Measurements from ENCODE around the gene PPP1R12B. TPM values are rescaled to one million over a fixed set of nuclear protein-coding genes. Genes with fewer than 3 reads are reported as not detected.
A peak's percentile ranks its signal among the peaks of the same experiment; 100 is the strongest.

The PPP1R12B gene
- total RNA-seq, 1 experiment from 2014 or later: 33.3 TPM

DNA sequence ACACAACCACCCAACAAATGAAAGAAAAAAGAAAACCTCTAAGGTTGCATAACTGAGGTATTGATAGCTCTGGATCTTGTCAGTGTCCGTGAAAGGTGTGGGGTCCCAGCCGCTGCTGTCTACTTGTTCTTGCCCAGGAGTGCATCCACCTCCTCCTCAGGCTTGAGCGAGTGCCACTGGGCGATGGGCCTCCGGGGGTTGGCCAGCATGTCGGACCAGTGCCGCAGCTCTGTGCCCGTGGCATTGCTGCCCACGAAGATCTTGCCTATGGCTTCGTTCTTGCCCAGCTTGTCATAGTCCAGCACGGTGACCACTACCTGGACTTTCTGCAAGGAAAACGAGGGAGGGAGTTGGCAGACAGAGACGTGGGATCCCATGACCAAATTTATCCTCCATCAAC is 248.1 kb downstream of the PPP1R12B start:
- H3K9me2 ChIP-seq (ENCODE audit: insufficient read depth): no peaks in the 10 kb centered on the region
- no peak overlapping the region for H3K4me3 ChIP-seq
- no peaks in the 10 kb centered on the region for H3F3A ChIP-seq (ENCODE audit: insufficient read depth, low read depth)
- no peak for DNase-seq
- no peaks in the 10 kb centered on the region for H4K20me1 ChIP-seq (ENCODE audit: insufficient read depth)
- no peak overlapping the region for H3K4me2 ChIP-seq
- H3K4me1 ChIP-seq (replicated peaks; ENCODE audit: insufficient read depth): no peaks in the 10 kb centered on the region
- no TSS peak for BruUV-seq (replicated peaks)
- no peak overlapping the region for H3K27ac ChIP-seq
- TF ChIP-seq EZH2 (IDR thresholded peaks at IDR 0.05; ENCODE audit: low read depth) (no peak), CTCF (conservative IDR thresholded peaks at IDR 0.05) (no peak)
- H3K79me2 ChIP-seq (ENCODE audit: low read depth): no peaks in the 10 kb centered on the region
- intact Hi-C loops (cut with micrococcal nuclease; ENCODE audit: unreplicated experiment): no loop called here
- ChIA-PET CTCF (no interaction called here), POLR2A (ENCODE audit: unreplicated experiment) (interaction anchor here (0.6 kb wide), 1 partner anchor 83 kb away, joined by 10 read pairs; no protein-coding TSS in a partner anchor)
- no peaks in the 10 kb centered on the region for H3K9me3 ChIP-seq (ENCODE audit: insufficient read depth, low read depth)
- no peaks in the 10 kb centered on the region for H3K27me3 ChIP-seq (ENCODE audit: insufficient read depth, low read depth)
- H3K36me3 ChIP-seq (ENCODE audit: low read depth): no peaks in the 10 kb centered on the region
- no peak overlapping the region for H2AFZ ChIP-seq

DNA sequence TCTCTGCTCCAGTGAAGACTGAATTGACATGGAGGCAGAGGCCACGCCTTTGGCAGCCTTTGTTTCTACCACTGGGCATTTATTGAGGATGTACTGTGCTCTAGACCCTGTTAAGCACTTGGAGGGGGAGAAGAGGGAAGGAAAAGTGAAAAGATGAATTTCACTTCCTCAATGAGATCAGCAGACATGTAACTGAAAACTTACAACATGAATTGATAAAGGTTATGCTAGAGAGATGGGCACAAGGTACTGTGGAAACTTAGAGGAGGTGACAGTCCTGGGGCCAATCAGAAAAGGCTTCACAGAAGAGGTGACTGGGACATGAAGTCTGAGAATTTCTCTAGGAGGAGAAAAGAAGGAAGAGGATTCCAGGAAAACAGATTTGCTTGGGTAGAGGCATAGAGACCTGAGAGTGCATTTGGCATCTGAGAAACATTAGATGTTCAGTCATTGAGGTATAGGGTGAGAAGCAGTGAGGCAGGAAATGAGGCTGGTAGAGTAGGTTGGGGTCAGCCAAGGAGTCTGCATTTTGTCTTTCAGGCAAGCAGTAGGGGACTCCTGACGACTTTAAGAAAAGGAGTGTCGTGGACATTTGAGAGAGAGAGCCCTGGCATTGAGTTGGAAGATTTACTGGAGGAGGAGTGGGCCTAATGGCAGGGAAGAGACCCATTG is 248.7 kb downstream of the PPP1R12B start:
- Histone ChIP-seq H3K4me1 (replicated peaks; ENCODE audit: insufficient read depth) (no peaks in the 10 kb centered on the region), H2AFZ (no peak overlapping the region), H3K27me3 (ENCODE audit: insufficient read depth, low read depth) (no peaks in the 10 kb centered on the region), H3K36me3 (ENCODE audit: low read depth) (no peaks in the 10 kb centered on the region), H3K27ac (no peak overlapping the region), H3K9me2 (ENCODE audit: insufficient read depth) (no peaks in the 10 kb centered on the region), H3F3A (ENCODE audit: insufficient read depth, low read depth) (no peaks in the 10 kb centered on the region), H3K9me3 (ENCODE audit: insufficient read depth, low read depth) (no peaks in the 10 kb centered on the region), H3K4me3 (no peak overlapping the region), H3K4me2 (no peak overlapping the region), H3K79me2 (ENCODE audit: low read depth) (no peaks in the 10 kb centered on the region), H4K20me1 (ENCODE audit: insufficient read depth) (no peaks in the 10 kb centered on the region)
- intact Hi-C loops (cut with micrococcal nuclease; ENCODE audit: unreplicated experiment): no loop called here
- ChIA-PET CTCF (no interaction called here), POLR2A (ENCODE audit: unreplicated experiment) (interaction anchor here (0.6 kb wide), 1 partner anchor 83 kb away, joined by 10 read pairs; no protein-coding TSS in a partner anchor)
- BruUV-seq (replicated peaks): no TSS peak
- TF ChIP-seq EZH2 (IDR thresholded peaks at IDR 0.05; ENCODE audit: low read depth): no peak
- no peak for TF ChIP-seq CTCF (conservative IDR thresholded peaks at IDR 0.05)
- DNase-seq: no peak

DNA sequence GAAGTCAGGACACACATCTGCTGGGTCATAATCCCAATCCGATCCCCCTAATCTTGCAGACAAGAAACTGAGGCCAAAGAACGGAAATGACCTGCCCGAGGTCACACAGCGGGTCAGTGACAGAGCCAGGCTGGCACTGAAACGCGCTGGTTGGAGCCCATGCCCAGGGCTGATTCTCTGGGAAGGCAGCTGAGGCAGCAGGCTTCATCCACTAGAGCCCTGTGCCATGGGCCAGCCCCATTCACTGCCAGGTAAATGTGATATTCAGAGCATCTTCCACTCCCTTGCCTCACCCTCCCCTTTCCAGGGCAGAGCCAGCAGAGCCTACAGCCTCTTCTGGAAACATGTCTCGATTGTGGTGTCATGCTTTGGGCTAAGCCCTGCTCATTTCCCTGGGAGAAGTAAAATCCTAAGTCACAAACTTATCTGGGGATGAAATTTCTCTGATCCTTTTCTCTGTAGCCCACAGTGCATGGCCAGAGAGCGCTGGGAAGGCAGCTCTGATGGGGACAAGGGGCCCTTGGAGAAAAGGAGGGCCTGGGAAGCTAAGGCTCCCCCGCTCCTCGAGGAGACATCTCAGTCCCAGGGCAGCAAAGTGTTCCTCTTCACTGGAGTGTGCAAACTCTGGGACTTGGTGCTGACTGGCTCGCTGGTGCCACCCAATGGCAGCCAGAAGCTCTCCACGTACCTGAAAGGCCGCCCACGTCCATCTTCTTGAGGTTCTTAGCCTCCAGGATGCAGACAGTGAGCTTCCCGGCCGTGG is 251.4 kb downstream of the PPP1R12B start:
- DNase-seq: peak; percentile 56 to 76
- POLR2A ChIA-PET (ENCODE audit: unreplicated experiment): no interaction called here
- Histone ChIP-seq H3K27me3 (ENCODE audit: insufficient read depth, low read depth) (no peaks in the 10 kb centered on the region), H3K9me3 (ENCODE audit: insufficient read depth, low read depth) (no peaks in the 10 kb centered on the region), H3K9me2 (ENCODE audit: insufficient read depth) (no peaks in the 10 kb centered on the region), H3K4me1 (replicated peaks; ENCODE audit: insufficient read depth) (no peaks in the 10 kb centered on the region), H2AFZ (no peak overlapping the region), H4K20me1 (ENCODE audit: insufficient read depth) (no peaks in the 10 kb centered on the region), H3K36me3 (ENCODE audit: low read depth) (no peaks in the 10 kb centered on the region), H3K4me3 (no peak overlapping the region), H3K27ac (no peak overlapping the region), H3F3A (ENCODE audit: insufficient read depth, low read depth) (no peaks in the 10 kb centered on the region), H3K4me2 (no peak overlapping the region), H3K79me2 (ENCODE audit: low read depth) (no peaks in the 10 kb centered on the region)
- intact Hi-C loops (cut with micrococcal nuclease; ENCODE audit: unreplicated experiment): loop anchor here (1.0 to 5.0 kb wide), 5 partner anchors 99 to 418 kb away; no protein-coding TSS in a partner anchor
- BruUV-seq (replicated peaks): no TSS peak
- TF ChIP-seq EZH2 (IDR thresholded peaks at IDR 0.05; ENCODE audit: low read depth) (no peak), CTCF (conservative IDR thresholded peaks at IDR 0.05) (peak; percentile 83)
- CTCF ChIA-PET: interaction anchor here (0.6 to 1.2 kb wide), 8 partner anchors 26 to 1952 kb away, joined by 3 to 6 read pairs (median 3); no protein-coding TSS in a partner anchor
